Hepatic stellate cell (primary cell): ENCODE measurements around the gene ZDHHC18.
"Not testable (repeated sequence)": the region's sequence is repeated elsewhere in the genome, so short reads cannot be mapped to it uniquely, and the experiment has no call there.

Experiments
- DNase-seq: peaks from one replicate; pipeline ENCODE4 v3.0.0; 2011; ENCODE audit warnings: low spot score

Gene ZDHHC18

GRCh38 chr1:26832249-26832960, 5.9 kb downstream of the ZDHHC18 start:
- DNase-seq = no peak

GRCh38 chr1:26833432-26834405, 7.2 kb downstream of the ZDHHC18 start:
- DNase-seq = no peak

- DNase-seq = not testable (repeated sequence)
Observed at GRCh38 chr1:26837665-26838064, 11.2 kb downstream of the ZDHHC18 start.

GRCh38 chr1:26838474-26839338, 12.2 kb downstream of the ZDHHC18 start:
- DNase-seq = no peak

GRCh38 chr1:26839339-26839722, 12.8 kb downstream of the ZDHHC18 start:
- no peak for DNase-seq

- no peak for DNase-seq
Observed at GRCh38 chr1:26839779-26840178, 13.3 kb downstream of the ZDHHC18 start.

- no peak for DNase-seq
Observed at GRCh38 chr1:26844424-26845196, 18.1 kb downstream of the ZDHHC18 start.

GRCh38 chr1:26847826-26848225, 21.3 kb downstream of the ZDHHC18 start:
- DNase-seq = not testable (repeated sequence)

- no peak for DNase-seq
Observed at GRCh38 chr1:26848499-26848898, 22.0 kb downstream of the ZDHHC18 start.

- DNase-seq = peak; percentile 81
Observed at GRCh38 chr1:26848941-26849774, 22.7 kb downstream of the ZDHHC18 start.

- DNase-seq = no peak
Observed at GRCh38 chr1:26851106-26851684, 24.7 kb downstream of the ZDHHC18 start.

- DNase-seq = no peak
Observed at GRCh38 chr1:26852701-26853100, 26.2 kb downstream of the ZDHHC18 start.

GRCh38 chr1:26853156-26853555, 26.7 kb downstream of the ZDHHC18 start:
- DNase-seq = peak; percentile 98

GRCh38 chr1:26853600-26853999, 27.1 kb downstream of the ZDHHC18 start:
- DNase-seq = no peak

GRCh38 chr1:26854906-26855305, 28.4 kb downstream of the ZDHHC18 start:
- DNase-seq = no peak

- no peak for DNase-seq
Observed at GRCh38 chr1:26855636-26856035, 29.1 kb downstream of the ZDHHC18 start.

- DNase-seq = no peak
Observed at GRCh38 chr1:26856181-26856580, 29.7 kb downstream of the ZDHHC18 start.

GRCh38 chr1:26856604-26857469, 30.3 kb downstream of the ZDHHC18 start:
- DNase-seq = no peak

GRCh38 chr1:26857473-26858060, 31.1 kb downstream of the ZDHHC18 start:
- no peak for DNase-seq
